C4-2B (cell line): ENCODE measurements around the gene TIPIN.

Source experiments
- ZFX ChIP-seq: fragments of 450-650 bp; IDR thresholded peaks from 2 replicates; pipeline ENCODE4 v1.6.1; 2017
- TF ChIP-seq, protein P1 (sequence below): fragments of 450-650 bp; conservative IDR thresholded peaks from 2 replicates; pipeline ENCODE4 v1.5.1; 2017; ENCODE audit warnings: mild to moderate bottlenecking

DNA sequence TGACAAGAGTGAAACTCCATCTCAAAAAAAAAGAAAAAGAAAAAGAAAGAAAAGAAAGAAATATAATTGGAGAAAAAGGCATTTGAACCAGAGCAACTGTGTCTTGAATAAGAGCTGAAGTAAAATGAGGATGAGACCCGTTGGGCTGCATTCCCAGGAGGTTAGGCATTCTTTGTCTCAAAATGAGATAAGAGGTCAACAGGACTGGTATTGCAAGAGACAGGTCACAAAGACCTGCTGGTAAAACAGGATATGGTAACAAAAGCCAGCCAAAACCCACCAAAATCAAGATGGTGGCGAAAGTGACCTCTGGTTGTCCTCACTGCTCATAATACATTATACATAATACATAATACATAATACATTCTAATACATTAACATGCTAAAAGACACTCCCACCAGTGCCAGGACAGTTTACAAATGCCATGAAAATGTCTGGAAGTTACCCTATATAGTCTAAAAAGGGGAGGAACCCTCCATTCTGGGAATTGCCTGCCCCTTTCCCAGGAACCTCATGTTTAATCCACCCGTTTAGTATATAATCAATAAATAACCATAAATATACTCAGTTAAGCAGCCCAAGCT lies 8.6 kb upstream of the TIPIN start:
- TF ChIP-seq, protein P1, sequence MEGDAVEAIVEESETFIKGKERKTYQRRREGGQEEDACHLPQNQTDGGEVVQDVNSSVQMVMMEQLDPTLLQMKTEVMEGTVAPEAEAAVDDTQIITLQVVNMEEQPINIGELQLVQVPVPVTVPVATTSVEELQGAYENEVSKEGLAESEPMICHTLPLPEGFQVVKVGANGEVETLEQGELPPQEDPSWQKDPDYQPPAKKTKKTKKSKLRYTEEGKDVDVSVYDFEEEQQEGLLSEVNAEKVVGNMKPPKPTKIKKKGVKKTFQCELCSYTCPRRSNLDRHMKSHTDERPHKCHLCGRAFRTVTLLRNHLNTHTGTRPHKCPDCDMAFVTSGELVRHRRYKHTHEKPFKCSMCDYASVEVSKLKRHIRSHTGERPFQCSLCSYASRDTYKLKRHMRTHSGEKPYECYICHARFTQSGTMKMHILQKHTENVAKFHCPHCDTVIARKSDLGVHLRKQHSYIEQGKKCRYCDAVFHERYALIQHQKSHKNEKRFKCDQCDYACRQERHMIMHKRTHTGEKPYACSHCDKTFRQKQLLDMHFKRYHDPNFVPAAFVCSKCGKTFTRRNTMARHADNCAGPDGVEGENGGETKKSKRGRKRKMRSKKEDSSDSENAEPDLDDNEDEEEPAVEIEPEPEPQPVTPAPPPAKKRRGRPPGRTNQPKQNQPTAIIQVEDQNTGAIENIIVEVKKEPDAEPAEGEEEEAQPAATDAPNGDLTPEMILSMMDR, result no peak
- no peak for TF ChIP-seq ZFX
